OCI-LY7 (cell line): ENCODE measurements around the gene UBR2. TPM values are rescaled to one million over a fixed set of nuclear protein-coding genes. Genes with fewer than 3 reads are reported as not detected.

Experiments
- BruUV-seq: library from RNA; stranded (reverse); fragments of 400-500 nt; replicated peaks from 2 replicates; lab custom pipeline; 2021; lab: Mats Ljungman, UMichigan
- CTCF ChIA-PET: fragments of 300-600 bp; sonication (Branson Sonifier 250); formaldehyde crosslinking; loops from one replicate; lab custom pipeline; 2022; ENCODE audit warnings: antibody characterized with exemption; ENCODE audit not compliant: unreplicated experiment; lab: Charles Lee
- POLR2A ChIA-PET: fragments of 300-600 bp; sonication (Branson Sonifier 250); formaldehyde crosslinking; loops from one replicate; lab custom pipeline; 2022; ENCODE audit warnings: antibody characterized with exemption; lab: Charles Lee
- DNase-seq: peaks from one replicate; pipeline ENCODE4 v3.0.0-alpha.2; 2015; ENCODE audit warnings: low spot score
- H2AFZ ChIP-seq: fragments of 200-600 bp; sonication (generic), shearing (Covaris generic); 2 replicates; pipeline ENCODE4 v1.6.1; 2014; ENCODE audit warnings: mild to moderate bottlenecking, antibody characterized with exemption, low read length, moderate library complexity
- H3K27ac ChIP-seq: fragments of 200-600 bp; sonication (generic); 2 replicates; pipeline ENCODE4 v1.5.1; 2014; ENCODE audit warnings: mixed run types, low read depth, mild to moderate bottlenecking, moderate library complexity, low read length, inconsistent platforms; ENCODE audit not compliant: poor library complexity, severe bottlenecking
- H3K36me3 ChIP-seq: fragments of 200-600 bp; sonication (generic); 2 replicates; pipeline ENCODE4 v1.6.1; 2014; ENCODE audit warnings: mild to moderate bottlenecking, antibody characterized with exemption, low read length, moderate library complexity, mixed read lengths; ENCODE audit not compliant: insufficient read depth
- H3K4me1 ChIP-seq: fragments of 200-600 bp; sonication (generic); 2 replicates; pipeline ENCODE4 v1.5.1; 2014; ENCODE audit warnings: mild to moderate bottlenecking, low read length; ENCODE audit not compliant: insufficient read depth, poor library complexity, severe bottlenecking
- H3K4me2 ChIP-seq: fragments of 200-600 bp; sonication (generic); 2 replicates; pipeline ENCODE4 v1.6.1; 2014; ENCODE audit warnings: mild to moderate bottlenecking, low read length
- H3K4me3 ChIP-seq: fragments of 200-600 bp; sonication (generic); 2 replicates; pipeline ENCODE4 v1.5.1; 2014; ENCODE audit warnings: mild to moderate bottlenecking, low read depth, low read length; ENCODE audit not compliant: poor library complexity, severe bottlenecking
- H3K79me2 ChIP-seq: fragments of 200-600 bp; sonication (generic); 2 replicates; pipeline ENCODE4 v1.6.1; 2016; ENCODE audit warnings: low read depth, mild to moderate bottlenecking, low read length, moderate library complexity, mixed read lengths; ENCODE audit not compliant: insufficient read depth
- H3K9me2 ChIP-seq: fragments of 200-600 bp; sonication (generic); 2 replicates; pipeline ENCODE4 v1.6.1; 2016; ENCODE audit warnings: mild to moderate bottlenecking, low read length, mixed read lengths; ENCODE audit not compliant: insufficient read depth
- H3K9me3 ChIP-seq: fragments of 200-600 bp; sonication (generic); 2 replicates; pipeline ENCODE4 v1.6.1; 2014; ENCODE audit warnings: mild to moderate bottlenecking, mixed run types, low read length, mixed read lengths
- H4K20me1 ChIP-seq: fragments of 200-600 bp; sonication (generic); 2 replicates; pipeline ENCODE4 v1.6.1; 2014; ENCODE audit warnings: mild to moderate bottlenecking, antibody characterized with exemption, low read length, moderate library complexity, mixed read lengths; ENCODE audit not compliant: insufficient read depth
- CTCF ChIP-seq: fragments of 200-600 bp; sonication (generic); conservative IDR thresholded peaks from 2 replicates; pipeline ENCODE4 v1.5.1; 2014; ENCODE audit warnings: mild to moderate bottlenecking, antibody characterized with exemption, low read length, moderate library complexity, mixed read lengths
- EZH2phosphoT487 ChIP-seq: fragments of 200-600 bp; sonication (generic); IDR thresholded peaks from 2 replicates; pipeline ENCODE4 v1.6.1; 2018; ENCODE audit warnings: low read depth, borderline replicate concordance, mild to moderate bottlenecking, mixed run types, antibody characterized with exemption, low read length, moderate library complexity, mixed read lengths
- intact Hi-C: fragments of 100-400 bp; cut with micrococcal nuclease; formaldehyde crosslinking; loops from one replicate; pipeline ENCODE4 v1.10.0; 2022; ENCODE audit not compliant: unreplicated experiment
- total RNA-seq, 2 experiments: library from RNA; depleted of rRNA in 1 of 2; stranded (reverse); fragments of >200 nt in 1 of 2; shearing (Covaris generic) in 1 of 2; gene quantifications; 2 replicates each; pipeline ENCODE4 v1.2.3, GENCODE V29; 2014 to 2022

UBR2 gene
- total RNA-seq, 2 experiments from 2014 or later = 17.1 to 26.7 TPM

- H2AFZ ChIP-seq = no peak overlapping the region
- TF ChIP-seq EZH2phosphoT487 (no peak), CTCF (no peak)
- H3K4me3 ChIP-seq = no peak overlapping the region
- no peaks in the 10 kb centered on the region for H4K20me1 ChIP-seq
- H3K9me3 ChIP-seq = no peaks in the 10 kb centered on the region
- ChIA-PET CTCF (no interaction called here), POLR2A (no interaction called here)
- H3K4me1 ChIP-seq = no peaks in the 10 kb centered on the region
- no TSS peak for BruUV-seq
- no peaks in the 10 kb centered on the region for H3K79me2 ChIP-seq
- H3K27ac ChIP-seq = no peak overlapping the region
- no peak overlapping the region for H3K4me2 ChIP-seq
- intact Hi-C loops = no loop called here
- peaks cover 62% of the 10 kb centered on the region for H3K36me3 ChIP-seq
- no peak for DNase-seq
- H3K9me2 ChIP-seq = no peaks in the 10 kb centered on the region
Observed at GRCh38 chr6:42642794-42643193, 79.0 kb downstream of the UBR2 start.

- H3K36me3 ChIP-seq = peaks cover 65% of the 10 kb centered on the region
- POLR2A ChIA-PET = no interaction called here
Observed at GRCh38 chr6:42644211-42644610, 80.4 kb downstream of the UBR2 start.

More at GRCh38 chr6:42644211-42644610, 80.4 kb downstream of the UBR2 start:
- no TSS peak for BruUV-seq
- Histone ChIP-seq H2AFZ (no peak overlapping the region), H3K4me2 (no peak overlapping the region), H3K4me1 (no peaks in the 10 kb centered on the region), H3K27ac (no peak overlapping the region), H3K4me3 (no peak overlapping the region), H4K20me1 (no peaks in the 10 kb centered on the region), H3K9me3 (no peaks in the 10 kb centered on the region), H3K9me2 (no peaks in the 10 kb centered on the region), H3K79me2 (no peaks in the 10 kb centered on the region)
- no peak for TF ChIP-seq CTCF
- intact Hi-C loops = no loop called here
- no peak for DNase-seq
- CTCF ChIA-PET = no interaction called here
